Nephron (organoid): ENCODE results near the gene MIEF1.

Experiments used
- H3K27ac Mint-ChIP-seq, 3 experiments: 2 replicates each; pipeline ENCODE4 v1.8.0; 2020; ENCODE audit warnings: mixed read lengths in 3 of 3, mild to moderate bottlenecking in 2 of 3, moderate library complexity in 1 of 3
- H3K27me3 Mint-ChIP-seq: 2 replicates; pipeline ENCODE4 v1.8.0; 2021; ENCODE audit warnings: low read depth, mild to moderate bottlenecking, moderate library complexity, mixed read lengths
- H3K36me3 Mint-ChIP-seq: 2 replicates; pipeline ENCODE4 v1.8.0; 2020; ENCODE audit warnings: low read depth, mixed read lengths
- H3K4me1 Mint-ChIP-seq: 2 replicates; pipeline ENCODE4 v1.8.0; 2020; ENCODE audit warnings: mixed read lengths
- H3K4me3 Mint-ChIP-seq, 3 experiments: 2 replicates each; pipeline ENCODE4 v1.8.0; 2020; ENCODE audit warnings: mild to moderate bottlenecking in 3 of 3, mixed read lengths in 3 of 3, moderate library complexity in 2 of 3
- H3K9me3 Mint-ChIP-seq: 2 replicates; pipeline ENCODE4 v1.8.0; 2020; ENCODE audit warnings: mixed read lengths
- CTCF ChIP-seq, 3 experiments: fragments of 200-600 bp; sonication (generic); IDR thresholded peaks; one replicate each; pipeline ENCODE4 v1.5.0; 2021; ENCODE audit warnings: antibody characterized with exemption in 3 of 3; ENCODE audit not compliant: unreplicated experiment in 3 of 3

The MIEF1 gene

GRCh38 chr22:39486951-39487825, 14.9 kb upstream of the MIEF1 start:
- Mint-ChIP-seq H3K4me1 (peaks cover 7% of the 10 kb centered on the region), H3K4me3 (no peak overlapping the region), H3K27me3 (no peaks in the 10 kb centered on the region), H3K9me3 (no peaks in the 10 kb centered on the region), H3K36me3 (peaks cover 15% of the 10 kb centered on the region), H3K27ac (no peak overlapping the region)
- TF ChIP-seq CTCF (IDR thresholded peaks at IDR 0.05; ENCODE audit: unreplicated experiment in 3 of 3): no peak

GRCh38 chr22:39487826-39488520, 14.1 kb upstream of the MIEF1 start:
- no peak overlapping the region for H3K27ac Mint-ChIP-seq
- H3K27me3 Mint-ChIP-seq: no peaks in the 10 kb centered on the region
- TF ChIP-seq CTCF (IDR thresholded peaks at IDR 0.05; ENCODE audit: unreplicated experiment in 3 of 3): no peak

GRCh38 chr22:39488563-39489083, 13.5 kb upstream of the MIEF1 start:
- Mint-ChIP-seq H3K27ac (no peak overlapping the region), H3K36me3 (peaks cover 15% of the 10 kb centered on the region), H3K4me3 (no peak overlapping the region), H3K4me1 (peaks cover 7% of the 10 kb centered on the region), H3K27me3 (no peaks in the 10 kb centered on the region), H3K9me3 (no peaks in the 10 kb centered on the region)
- TF ChIP-seq CTCF (IDR thresholded peaks at IDR 0.05; ENCODE audit: unreplicated experiment in 3 of 3): no peak

More at GRCh38 chr22:39487826-39488520, 14.1 kb upstream of the MIEF1 start:
- H3K4me1 Mint-ChIP-seq: peaks cover 7% of the 10 kb centered on the region
- peaks cover 15% of the 10 kb centered on the region for H3K36me3 Mint-ChIP-seq
- H3K9me3 Mint-ChIP-seq: no peaks in the 10 kb centered on the region
- H3K4me3 Mint-ChIP-seq: no peak overlapping the region

GRCh38 chr22:39489094-39490068, 12.7 kb upstream of the MIEF1 start:
- H3K27ac Mint-ChIP-seq: peak overlapping the region in 2 of 3 experiments; percentile 5 to 48
- H3K4me1 Mint-ChIP-seq: peaks cover 7% of the 10 kb centered on the region
- no peaks in the 10 kb centered on the region for H3K9me3 Mint-ChIP-seq
- no peak for TF ChIP-seq CTCF (IDR thresholded peaks at IDR 0.05; ENCODE audit: unreplicated experiment in 3 of 3)
- peaks cover 15% of the 10 kb centered on the region for H3K36me3 Mint-ChIP-seq
- no peak overlapping the region for H3K4me3 Mint-ChIP-seq
- H3K27me3 Mint-ChIP-seq: no peaks in the 10 kb centered on the region

- no peaks in the 10 kb centered on the region for H3K27me3 Mint-ChIP-seq
- no peak overlapping the region for H3K4me3 Mint-ChIP-seq
- peaks cover 7% of the 10 kb centered on the region for H3K4me1 Mint-ChIP-seq
- peaks cover 15% of the 10 kb centered on the region for H3K36me3 Mint-ChIP-seq
- H3K9me3 Mint-ChIP-seq: no peaks in the 10 kb centered on the region
- no peak for TF ChIP-seq CTCF (IDR thresholded peaks at IDR 0.05; ENCODE audit: unreplicated experiment in 3 of 3)
- peak overlapping the region in 2 of 3 experiments; percentile 5 to 48 for H3K27ac Mint-ChIP-seq
These were observed 11.8 kb upstream of the MIEF1 start for GRCh38 chr22:39490135-39490798.
